Adipose tissue (tissue), 3 donors: ENCODE results near the gene DUSP16. TPM values are rescaled to one million over a fixed set of nuclear protein-coding genes. Genes with fewer than 3 reads are reported as not detected.
"Not testable (repeated sequence)": the region's sequence is repeated elsewhere in the genome, so short reads cannot be mapped to it uniquely, and the experiment has no call there.

Source experiments
- H3K27ac ChIP-seq: one replicate; pipeline ENCODE4 v1.5.1; 2013; ENCODE audit warnings: low read depth, low read length
- WGBS, 3 donors: extraction: QIAGEN DNeasy Blood & Tissue Kit; methylation state at CpG; one replicate each; pipeline ENCODE4 v1.1.7; 2013; 5-methylcytosine and 5-hydroxymethylcytosine counted together
- polyA plus RNA-seq, 3 donors: library from polyadenylated mRNA; stranded (reverse); fragments of 200-250 nt; gene quantifications; one replicate each; pipeline ENCODE4 v1.2.3, GENCODE V29; 2013
- donor health status: healthy with polysubstance abuse.
- donor health status: Bipolar disorder and iron deficiency.
- donor health status: healthy.

DUSP16 gene
- polyA plus RNA-seq, 3 donors, result 7.6 to 14.4 (median 10.5) TPM

- 22 to 64% (median 59%) methylated on average over 6 of the region's 6 CpGs for WGBS, 3 donors
- H3K27ac ChIP-seq, result no peak overlapping the region
Measured at GRCh38 chr12:12533238-12533829, 29.3 kb downstream of the DUSP16 start.

GRCh38 chr12:12531194-12531593, 31.5 kb downstream of the DUSP16 start:
- whole genome bisulfite sequencing, 3 donors, result 81 to 94% (median 92%) methylated on average over 2 of the region's 2 CpGs
- H3K27ac ChIP-seq, result no peak overlapping the region

DNA sequence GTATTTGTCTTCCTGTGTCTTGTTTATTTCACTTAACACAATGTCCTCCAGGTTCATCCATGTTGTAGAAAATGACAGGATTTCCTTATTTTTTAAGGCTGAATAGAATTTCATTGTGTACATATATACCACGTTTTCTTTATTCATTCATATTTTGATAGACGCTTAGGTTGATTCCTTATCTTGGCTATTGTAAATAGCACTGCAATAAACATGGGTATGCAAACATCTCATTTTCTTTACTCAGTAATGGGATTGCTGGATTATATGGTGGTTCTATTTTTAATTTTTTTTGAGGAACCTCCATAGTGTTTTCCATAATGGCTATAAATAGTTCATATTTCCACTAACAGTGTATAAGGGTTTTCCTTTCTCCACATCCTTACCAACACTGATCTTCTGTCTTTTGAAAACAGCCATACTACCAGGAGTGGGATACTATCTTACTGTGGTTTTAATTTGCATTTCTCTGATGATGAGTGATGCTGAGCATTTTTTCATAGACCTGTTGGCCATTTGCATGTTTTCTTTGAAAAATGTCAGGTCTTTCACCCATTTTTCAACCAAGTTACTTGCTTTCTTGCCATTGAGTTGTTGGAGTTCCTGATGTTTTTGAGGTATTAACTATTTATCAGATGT, 32.8 kb downstream of the DUSP16 start:
- no peak overlapping the region for H3K27ac ChIP-seq
- WGBS, 3 donors, result 46 to 90% (median 83%) methylated on average over 2 of the region's 2 CpGs

- no peak overlapping the region for H3K27ac ChIP-seq
- 33 to 63% (median 56%) methylated on average over 6 of the region's 6 CpGs for WGBS, 3 donors
Measured at GRCh38 chr12:12528361-12529270, 34.0 kb downstream of the DUSP16 start.

DNA sequence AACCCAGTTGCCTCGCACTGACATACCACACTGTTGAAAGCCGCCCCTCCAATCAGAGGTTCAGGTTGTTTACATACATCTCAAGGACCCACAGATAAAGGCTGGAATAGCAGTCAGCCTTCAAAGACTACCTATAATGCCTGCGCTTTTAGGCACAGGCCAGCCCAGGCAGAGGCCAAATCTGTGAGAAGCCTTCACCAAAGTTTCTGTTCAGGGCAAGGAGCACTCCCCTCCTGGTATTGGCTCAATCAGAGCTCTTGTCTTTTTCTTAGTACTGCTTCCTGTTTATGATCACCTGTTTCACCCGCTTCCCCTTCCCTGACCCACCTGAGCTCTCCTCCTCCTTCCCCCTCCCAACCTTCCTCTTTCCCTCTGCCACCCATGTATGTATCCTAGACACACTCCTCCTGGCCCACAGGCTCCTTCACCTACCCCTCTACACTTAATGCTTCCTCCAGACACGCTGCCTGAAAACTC, 34.8 kb downstream of the DUSP16 start:
- 52 to 92% (median 90%) methylated on average over 5 of the region's 5 CpGs for WGBS, 3 donors
- no peak overlapping the region for H3K27ac ChIP-seq

- no peak overlapping the region for H3K27ac ChIP-seq
Measured at GRCh38 chr12:12524128-12524527, 38.5 kb downstream of the DUSP16 start.

DNA sequence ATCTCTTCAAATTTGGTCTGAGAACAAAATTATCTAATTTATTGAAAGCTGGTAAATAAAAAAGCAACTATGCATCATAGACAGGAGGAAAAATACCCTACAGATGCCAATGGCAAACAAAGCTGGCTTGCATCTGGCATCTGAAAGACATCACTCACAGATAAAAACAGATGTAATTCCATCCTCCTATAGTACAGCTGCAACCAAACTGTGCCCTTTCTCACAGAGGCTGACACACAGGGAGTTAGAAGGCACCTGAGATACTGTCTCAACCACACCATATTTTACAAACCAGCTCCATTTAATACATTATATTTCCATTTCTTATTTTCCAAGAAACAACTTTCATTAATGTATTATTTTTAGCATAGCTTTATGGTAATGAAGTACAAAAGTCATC, 39.4 kb downstream of the DUSP16 start:
- H3K27ac ChIP-seq, result no peak overlapping the region

- not testable (repeated sequence) for H3K27ac ChIP-seq
- 95 to 99% (median 95%) methylated on average over 4 of the region's 4 CpGs for WGBS, 3 donors
Measured at GRCh38 chr12:12522657-12523056, 40.0 kb downstream of the DUSP16 start.

DNA sequence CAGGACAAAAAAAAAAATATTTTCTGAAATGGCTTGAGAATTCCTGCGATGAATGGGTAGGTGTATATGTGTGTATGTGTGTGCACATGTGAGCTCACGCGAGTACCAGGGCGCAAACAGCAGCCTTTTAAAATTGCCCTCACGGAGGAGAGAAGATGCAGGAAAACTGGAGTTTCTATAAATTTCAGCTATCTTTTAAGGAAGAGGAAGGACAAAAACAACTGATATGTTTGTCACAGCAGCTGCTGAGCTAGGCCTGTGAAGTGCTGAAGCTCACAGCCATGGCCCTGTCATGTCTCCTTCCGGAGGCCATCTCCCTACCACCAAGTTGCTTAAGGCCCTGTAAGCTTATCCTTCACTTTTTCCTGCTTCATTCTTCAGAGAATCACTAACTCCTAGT, 40.8 kb downstream of the DUSP16 start:
- no peak overlapping the region for H3K27ac ChIP-seq
- WGBS, 3 donors, result 84 to 89% (median 87%) methylated on average over 6 of the region's 6 CpGs

DNA sequence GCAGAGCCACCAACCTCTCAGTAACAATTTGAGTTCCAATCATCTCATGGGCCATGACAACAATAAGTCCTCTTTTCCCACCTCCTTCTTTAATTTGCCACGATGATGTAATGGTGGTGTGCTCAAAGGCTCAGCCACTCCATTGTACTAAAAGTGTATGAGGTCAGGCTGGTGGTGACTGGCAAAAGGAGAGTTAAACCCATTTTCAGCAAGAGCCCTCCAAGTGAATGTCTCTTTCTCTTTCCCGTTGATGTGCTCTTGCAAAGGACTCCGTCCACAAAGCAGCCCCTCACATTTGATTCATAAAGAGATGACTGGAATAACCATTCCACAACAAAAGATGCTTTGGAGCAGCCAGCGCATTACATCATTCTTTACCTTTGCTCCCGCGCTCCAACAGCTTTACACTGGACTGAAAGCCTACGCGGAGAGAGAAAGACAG, 41.6 kb downstream of the DUSP16 start:
- 84 to 95% (median 92%) methylated on average over 8 of the region's 8 CpGs for WGBS, 3 donors

GRCh38 chr12:12520273-12520672, 42.4 kb downstream of the DUSP16 start:
- H3K27ac ChIP-seq, result no peak overlapping the region

More for the DNA sequence above, 41.6 kb downstream of the DUSP16 start:
- H3K27ac ChIP-seq, result no peak overlapping the region

- H3K27ac ChIP-seq, result no peak overlapping the region
- WGBS, 3 donors, result 53 to 89% (median 77%) methylated on average over 4 of the region's 4 CpGs
Measured at GRCh38 chr12:12519354-12519998, 43.2 kb downstream of the DUSP16 start.

GRCh38 chr12:12518919-12519318, 43.7 kb downstream of the DUSP16 start:
- 63 to 80% (median 72%) methylated on average over 4 of the region's 4 CpGs for WGBS, 3 donors

GRCh38 chr12:12518464-12518845, 44.2 kb downstream of the DUSP16 start:
- no peak overlapping the region for H3K27ac ChIP-seq
- 78 to 96% (median 96%) methylated on average over 3 of the region's 3 CpGs for WGBS, 3 donors

More at GRCh38 chr12:12518919-12519318, 43.7 kb downstream of the DUSP16 start:
- H3K27ac ChIP-seq, result no peak overlapping the region

- H3K27ac ChIP-seq, result no peak overlapping the region
- 75 to 94% (median 91%) methylated on average over 3 of the region's 3 CpGs for WGBS, 3 donors
Measured at GRCh38 chr12:12513416-12514006, 49.2 kb downstream of the DUSP16 start.

DNA sequence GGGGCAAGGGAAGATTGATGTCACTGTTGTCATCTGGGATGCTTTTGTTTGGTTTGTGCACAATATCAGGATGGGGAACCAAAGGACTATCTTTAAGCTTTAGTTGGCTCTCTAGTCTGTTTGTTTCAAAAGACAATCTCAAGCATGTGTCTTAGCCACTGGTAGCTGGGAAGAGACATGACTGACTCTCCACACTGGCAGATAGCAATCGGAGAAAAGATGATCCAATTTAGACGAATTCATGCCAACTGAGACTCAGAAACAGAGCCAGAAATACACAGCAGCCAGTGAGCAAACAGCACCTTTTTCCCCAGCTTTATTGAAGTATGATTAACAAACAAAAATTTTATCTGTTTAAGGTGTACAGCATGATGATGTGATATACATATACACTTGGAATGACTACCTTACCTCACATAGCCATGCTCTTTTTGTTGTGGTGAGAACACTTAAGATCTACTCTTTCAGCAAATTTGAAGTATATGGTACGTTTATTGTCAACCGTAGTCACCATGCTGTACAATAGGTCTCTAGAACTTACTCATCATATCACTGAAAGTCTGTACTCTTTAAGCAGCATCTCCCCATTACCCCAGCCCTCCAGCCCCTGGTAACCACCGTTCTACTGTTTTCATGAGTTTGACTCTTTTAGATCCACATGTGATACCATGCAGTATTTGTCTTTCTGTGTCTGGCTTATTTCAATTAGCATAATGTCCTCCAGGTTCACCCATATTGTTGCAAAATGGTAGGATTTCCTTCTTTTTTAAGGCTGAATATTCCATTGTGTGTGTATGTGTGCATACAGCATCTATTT, 50.6 kb downstream of the DUSP16 start:
- H3K27ac ChIP-seq, result no peak overlapping the region
- 69 to 91% (median 83%) methylated on average over 5 of the region's 5 CpGs for WGBS, 3 donors

- 65 to 82% (median 66%) methylated on average over 3 of the region's 3 CpGs for WGBS, 3 donors
- no peak overlapping the region for H3K27ac ChIP-seq
Measured at GRCh38 chr12:12511021-12511783, 51.5 kb downstream of the DUSP16 start.
